ENCODE measurements around the gene DNAJB6.

- TF ChIP-seq EP300 (IDR thresholded peaks at IDR 0.05) (no peak), CTCF (IDR thresholded peaks at IDR 0.05) (no peak), POLR2AphosphoS5 (IDR thresholded peaks at IDR 0.05) (no peak), POLR2A (IDR thresholded peaks at IDR 0.05) (no peak)
These were observed 81.6 kb downstream of the DNAJB6 start for GRCh38 chr7:157418204-157419034.
